Upper lobe of right lung (tissue), 1 donor: ENCODE data around the gene CHMP4B. TPM values are rescaled to one million over a fixed set of nuclear protein-coding genes. Genes with fewer than 3 reads are reported as not detected.

ENCODE experiments used
- ATAC-seq: fragments of 200-7000 bp; cut with Tn5 transposase; one replicate; pipeline ENCODE4 v1.9.1; 2020; ENCODE audit warnings: mild to moderate bottlenecking, moderate library complexity
- DNase-seq: peaks from one replicate; pipeline ENCODE4 v3.0.0-alpha.2; 2020
- H3K27ac ChIP-seq: fragments of 200-600 bp; one replicate; pipeline ENCODE4 v1.8.0; 2022
- H3K27me3 ChIP-seq: fragments of 200-600 bp; one replicate; pipeline ENCODE4 v1.8.0; 2022; ENCODE audit warnings: mild to moderate bottlenecking
- H3K36me3 ChIP-seq: fragments of 200-600 bp; one replicate; pipeline ENCODE4 v1.8.0; 2022
- H3K4me1 ChIP-seq: fragments of 200-600 bp; one replicate; pipeline ENCODE4 v1.8.0; 2022
- H3K4me3 ChIP-seq: fragments of 200-600 bp; one replicate; pipeline ENCODE4 v1.8.0; 2022; ENCODE audit warnings: mild to moderate bottlenecking
- H3K9me3 ChIP-seq: fragments of 200-600 bp; one replicate; pipeline ENCODE4 v1.8.0; 2022
- intact Hi-C: fragments of 100-400 bp; cut with DNase I; formaldehyde crosslinking; loops from one replicate; pipeline ENCODE4 v1.11.0; 2022
- total RNA-seq: library from RNA; stranded (reverse); fragmentation: NEBNext Ultra II Directional; extraction: Animal tissue kit (Norgen Biotek cat#: 25700); gene quantifications from one replicate; pipeline ENCODE4 v1.2.1, GENCODE V29; 2021
- TF ChIP-seq, protein P1 (sequence below): fragments of 200-600 bp; IDR thresholded peaks from one replicate; pipeline ENCODE4 v1.8.0; 2022; ENCODE audit warnings: antibody characterized with exemption
- donor health status: DM: no; HTN: yes; CAD: no; lungs with severe emphysema.

The CHMP4B gene
- total RNA-seq, 1 donor from 2014 or later: 86.6 TPM

DNA sequence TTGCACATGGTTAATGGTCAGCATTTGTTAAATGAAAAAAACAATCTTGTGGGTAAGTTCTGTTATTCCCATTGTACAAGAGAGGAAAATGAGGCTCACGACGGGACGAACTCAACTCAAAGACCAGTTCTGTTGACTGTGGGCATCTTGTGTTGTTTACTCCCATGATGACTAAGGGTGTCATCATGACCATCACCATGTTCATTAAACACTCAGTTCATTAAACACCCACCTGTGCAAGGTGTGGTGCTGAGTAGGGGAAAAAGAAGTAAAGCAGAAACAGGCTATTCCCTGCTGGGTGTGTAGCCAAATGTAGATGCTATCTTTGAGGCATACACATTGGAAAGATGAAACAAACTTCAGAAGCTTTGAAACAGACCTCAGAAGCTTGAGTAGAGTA is 4.5 kb downstream of the CHMP4B start:
- no peaks in the 10 kb centered on the region for H3K9me3 ChIP-seq
- H3K4me1 ChIP-seq: peaks cover 66% of the 10 kb centered on the region

GRCh38 chr20:33816191-33816590 is 5.0 kb downstream of the CHMP4B start:
- H3K36me3 ChIP-seq: peaks cover 11% of the 10 kb centered on the region
- H3K27ac ChIP-seq: no peak overlapping the region
- peaks cover 64% of the 10 kb centered on the region for H3K4me1 ChIP-seq
- no peaks in the 10 kb centered on the region for H3K27me3 ChIP-seq
- H3K9me3 ChIP-seq: no peaks in the 10 kb centered on the region
- H3K4me3 ChIP-seq: no peak overlapping the region
- no peak for ATAC-seq
- intact Hi-C loops: no loop called here
- DNase-seq: no peak
- TF ChIP-seq, protein P1, sequence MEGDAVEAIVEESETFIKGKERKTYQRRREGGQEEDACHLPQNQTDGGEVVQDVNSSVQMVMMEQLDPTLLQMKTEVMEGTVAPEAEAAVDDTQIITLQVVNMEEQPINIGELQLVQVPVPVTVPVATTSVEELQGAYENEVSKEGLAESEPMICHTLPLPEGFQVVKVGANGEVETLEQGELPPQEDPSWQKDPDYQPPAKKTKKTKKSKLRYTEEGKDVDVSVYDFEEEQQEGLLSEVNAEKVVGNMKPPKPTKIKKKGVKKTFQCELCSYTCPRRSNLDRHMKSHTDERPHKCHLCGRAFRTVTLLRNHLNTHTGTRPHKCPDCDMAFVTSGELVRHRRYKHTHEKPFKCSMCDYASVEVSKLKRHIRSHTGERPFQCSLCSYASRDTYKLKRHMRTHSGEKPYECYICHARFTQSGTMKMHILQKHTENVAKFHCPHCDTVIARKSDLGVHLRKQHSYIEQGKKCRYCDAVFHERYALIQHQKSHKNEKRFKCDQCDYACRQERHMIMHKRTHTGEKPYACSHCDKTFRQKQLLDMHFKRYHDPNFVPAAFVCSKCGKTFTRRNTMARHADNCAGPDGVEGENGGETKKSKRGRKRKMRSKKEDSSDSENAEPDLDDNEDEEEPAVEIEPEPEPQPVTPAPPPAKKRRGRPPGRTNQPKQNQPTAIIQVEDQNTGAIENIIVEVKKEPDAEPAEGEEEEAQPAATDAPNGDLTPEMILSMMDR: no peak

More for the DNA sequence above, 4.5 kb downstream of the CHMP4B start:
- H3K27me3 ChIP-seq: no peaks in the 10 kb centered on the region
- TF ChIP-seq, protein P1: no peak
- H3K36me3 ChIP-seq: peaks cover 11% of the 10 kb centered on the region
- ATAC-seq: no peak
- H3K4me3 ChIP-seq: no peak overlapping the region
- H3K27ac ChIP-seq: no peak overlapping the region
- intact Hi-C loops: no loop called here
- DNase-seq: no peak

DNA sequence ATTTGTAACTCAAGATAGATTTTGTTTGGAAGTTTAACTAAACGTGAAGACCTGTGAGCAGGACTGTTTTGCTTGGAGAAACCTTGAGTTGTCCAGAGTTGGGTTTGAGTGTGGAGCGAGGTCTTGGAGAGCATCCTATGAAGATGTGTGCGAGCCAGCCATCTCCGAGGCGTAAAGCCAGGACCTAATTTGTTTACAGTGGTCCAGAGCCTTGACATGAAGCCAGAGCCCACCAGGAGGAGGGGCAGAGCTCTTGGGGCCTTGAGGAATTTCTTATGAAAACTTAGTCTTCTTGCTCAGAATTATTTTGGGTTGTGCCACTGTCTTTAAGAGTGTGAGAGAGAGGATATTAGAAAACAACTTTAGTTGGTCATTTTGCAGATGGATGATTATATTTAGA is 6.3 kb downstream of the CHMP4B start:
- H3K27ac ChIP-seq: no peak overlapping the region
- peaks cover 11% of the 10 kb centered on the region for H3K36me3 ChIP-seq
- no peak overlapping the region for H3K4me3 ChIP-seq
- no peak for ATAC-seq
- H3K4me1 ChIP-seq: peaks cover 64% of the 10 kb centered on the region
- no peak for DNase-seq
- intact Hi-C loops: no loop called here
- TF ChIP-seq, protein P1: no peak
- no peaks in the 10 kb centered on the region for H3K27me3 ChIP-seq
- no peaks in the 10 kb centered on the region for H3K9me3 ChIP-seq

DNA sequence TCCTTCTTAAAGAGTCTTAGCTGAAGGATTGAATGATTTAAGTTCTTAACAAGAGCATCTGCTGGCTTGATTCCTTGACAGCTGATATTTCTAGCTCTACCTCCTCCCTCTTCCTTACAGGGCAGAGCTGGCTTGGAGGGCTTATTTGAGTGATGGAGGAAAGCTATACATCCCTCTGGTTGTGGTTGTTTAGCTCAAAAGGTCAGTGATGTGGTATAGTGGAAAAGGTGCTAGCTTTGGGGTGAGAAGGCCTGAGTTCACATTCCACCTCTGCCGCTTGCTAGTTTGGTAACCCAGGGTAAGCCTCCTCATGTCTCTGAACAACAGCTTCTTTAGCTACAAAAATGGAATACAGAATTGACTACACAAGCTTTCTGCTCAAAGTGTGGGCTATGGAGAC is 8.3 kb downstream of the CHMP4B start:
- intact Hi-C loops: no loop called here
- H3K4me3 ChIP-seq: no peak overlapping the region
- H3K27me3 ChIP-seq: no peaks in the 10 kb centered on the region
- TF ChIP-seq, protein P1: no peak
- no peak overlapping the region for H3K27ac ChIP-seq
- peaks cover 48% of the 10 kb centered on the region for H3K4me1 ChIP-seq
- H3K36me3 ChIP-seq: peaks cover 11% of the 10 kb centered on the region
- no peaks in the 10 kb centered on the region for H3K9me3 ChIP-seq
- no peak for ATAC-seq
- DNase-seq: no peak

DNA sequence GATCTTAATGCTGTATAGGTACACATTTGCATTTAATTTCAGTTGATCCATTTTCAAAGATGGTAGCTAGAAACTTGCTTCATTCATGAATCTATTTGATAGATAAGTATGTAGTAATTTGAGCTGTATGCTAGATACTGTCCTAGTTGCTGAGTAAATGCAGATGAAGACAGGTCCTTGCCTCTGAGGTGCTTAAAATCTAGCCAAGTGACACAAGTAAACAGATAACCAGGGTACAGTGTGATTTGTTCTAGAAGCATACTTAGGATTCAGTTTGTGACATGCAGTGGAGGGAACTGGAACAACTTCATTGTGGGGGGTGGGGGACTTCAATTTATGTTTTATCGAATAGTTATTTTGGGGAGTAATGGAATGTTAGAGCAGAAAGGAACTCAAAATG is 9.2 kb downstream of the CHMP4B start:
- DNase-seq: no peak
- TF ChIP-seq, protein P1: no peak
- ATAC-seq: peak; percentile 43
- no peaks in the 10 kb centered on the region for H3K27me3 ChIP-seq
- H3K4me1 ChIP-seq: peaks cover 45% of the 10 kb centered on the region
- intact Hi-C loops: no loop called here
- H3K9me3 ChIP-seq: no peaks in the 10 kb centered on the region
- H3K4me3 ChIP-seq: no peak overlapping the region
- no peak overlapping the region for H3K27ac ChIP-seq
- H3K36me3 ChIP-seq: peaks cover 10% of the 10 kb centered on the region

- TF ChIP-seq, protein P1: no peak
- no peak for DNase-seq
- intact Hi-C loops: no loop called here
- H3K36me3 ChIP-seq: no peaks in the 10 kb centered on the region
- peaks cover 51% of the 10 kb centered on the region for H3K4me1 ChIP-seq
- no peaks in the 10 kb centered on the region for H3K9me3 ChIP-seq
- H3K27ac ChIP-seq: no peak overlapping the region
- H3K4me3 ChIP-seq: no peak overlapping the region
- ATAC-seq: no peak
- no peaks in the 10 kb centered on the region for H3K27me3 ChIP-seq
These were observed 10.2 kb downstream of the CHMP4B start for GRCh38 chr20:33821270-33821836.
